Activated CD8-positive, alpha-beta T cell treated with anti-CD3 and anti-CD28 coated beads for 36 hours (primary cell): Measurements from ENCODE around the gene HEXA. TPM values are rescaled to one million over a fixed set of nuclear protein-coding genes. Genes with fewer than 3 reads are reported as not detected.
"Not testable (repeated sequence)": the region's sequence is repeated elsewhere in the genome, so short reads cannot be mapped to it uniquely, and the experiment has no call there.

Experiments used
- ATAC-seq: fragments of 200-7000 bp; cut with Tn5 transposase; one replicate; pipeline ENCODE4 v1.10.0; 2021; ENCODE audit warnings: mild to moderate bottlenecking, moderate library complexity
- CTCF ChIA-PET: fragments of 350-600 bp; sonication (Branson Sonifier 250); formaldehyde crosslinking; loops from one replicate; lab custom pipeline; 2021; ENCODE audit warnings: antibody characterized with exemption; lab: Charles Lee
- POLR2A ChIA-PET: fragments of 350-600 bp; sonication (Branson Sonifier 250); formaldehyde crosslinking; loops from one replicate; lab custom pipeline; 2021; ENCODE audit warnings: antibody characterized with exemption; lab: Charles Lee
- DNase-seq: peaks from one replicate; pipeline ENCODE4 v3.0.0-alpha.2; 2020
- H3K27ac Mint-ChIP-seq: one replicate; pipeline ENCODE4 v1.8.0; 2021; ENCODE audit warnings: mild to moderate bottlenecking, mixed read lengths
- H3K27me3 Mint-ChIP-seq: one replicate; pipeline ENCODE4 v1.8.0; 2021; ENCODE audit warnings: mixed read lengths
- H3K36me3 Mint-ChIP-seq: one replicate; pipeline ENCODE4 v1.8.0; 2021; ENCODE audit warnings: low read depth, mixed read lengths
- H3K4me1 Mint-ChIP-seq: one replicate; pipeline ENCODE4 v1.8.0; 2021; ENCODE audit warnings: low read depth, mixed read lengths
- H3K4me3 Mint-ChIP-seq: one replicate; pipeline ENCODE4 v1.8.0; 2021; ENCODE audit warnings: mild to moderate bottlenecking, moderate library complexity, mixed read lengths
- H3K9me3 Mint-ChIP-seq: one replicate; pipeline ENCODE4 v1.8.0; 2021; ENCODE audit warnings: mixed read lengths
- intact Hi-C: fragments of 100-400 bp; cut with micrococcal nuclease; formaldehyde crosslinking; loops from one replicate; pipeline ENCODE4 v1.10.0; 2022
- total RNA-seq, 2 experiments: library from RNA; stranded (reverse); gene quantifications; one replicate each; pipeline ENCODE4 v1.2.3, GENCODE V29; 2021
- TF ChIP-seq, protein P1 (sequence below): fragments of 200-600 bp; IDR thresholded peaks from one replicate; pipeline ENCODE4 v1.8.0; 2022; ENCODE audit warnings: antibody characterized with exemption, mild to moderate bottlenecking

HEXA gene
- total RNA-seq, 2 experiments from 2014 or later: 55.8 to 66.8 TPM

DNA sequence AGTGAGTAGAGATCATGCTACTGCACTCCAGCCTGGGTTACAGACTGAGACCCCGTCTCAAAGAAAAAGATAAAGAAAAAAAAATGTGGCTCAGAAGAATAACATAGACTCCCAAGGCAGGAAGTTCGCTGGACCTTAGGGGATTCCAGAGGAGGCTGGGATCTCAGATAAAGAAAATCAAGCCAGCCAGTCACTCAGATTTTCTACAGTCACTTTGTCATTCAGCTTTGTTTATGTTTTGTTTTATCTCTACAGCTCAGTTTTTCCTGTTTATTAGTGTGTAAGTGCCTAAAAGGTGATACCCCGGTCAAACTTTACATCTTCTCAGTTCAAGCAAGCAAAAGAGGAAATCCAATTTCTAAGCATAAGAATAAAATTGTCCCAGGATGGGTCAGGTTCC, 28.5 kb upstream of the HEXA start:
- H3K27ac Mint-ChIP-seq: no peak overlapping the region
- H3K27me3 Mint-ChIP-seq: peaks cover 18% of the 10 kb centered on the region
- H3K36me3 Mint-ChIP-seq: no peaks in the 10 kb centered on the region
- TF ChIP-seq, protein P1, sequence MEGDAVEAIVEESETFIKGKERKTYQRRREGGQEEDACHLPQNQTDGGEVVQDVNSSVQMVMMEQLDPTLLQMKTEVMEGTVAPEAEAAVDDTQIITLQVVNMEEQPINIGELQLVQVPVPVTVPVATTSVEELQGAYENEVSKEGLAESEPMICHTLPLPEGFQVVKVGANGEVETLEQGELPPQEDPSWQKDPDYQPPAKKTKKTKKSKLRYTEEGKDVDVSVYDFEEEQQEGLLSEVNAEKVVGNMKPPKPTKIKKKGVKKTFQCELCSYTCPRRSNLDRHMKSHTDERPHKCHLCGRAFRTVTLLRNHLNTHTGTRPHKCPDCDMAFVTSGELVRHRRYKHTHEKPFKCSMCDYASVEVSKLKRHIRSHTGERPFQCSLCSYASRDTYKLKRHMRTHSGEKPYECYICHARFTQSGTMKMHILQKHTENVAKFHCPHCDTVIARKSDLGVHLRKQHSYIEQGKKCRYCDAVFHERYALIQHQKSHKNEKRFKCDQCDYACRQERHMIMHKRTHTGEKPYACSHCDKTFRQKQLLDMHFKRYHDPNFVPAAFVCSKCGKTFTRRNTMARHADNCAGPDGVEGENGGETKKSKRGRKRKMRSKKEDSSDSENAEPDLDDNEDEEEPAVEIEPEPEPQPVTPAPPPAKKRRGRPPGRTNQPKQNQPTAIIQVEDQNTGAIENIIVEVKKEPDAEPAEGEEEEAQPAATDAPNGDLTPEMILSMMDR: no peak
- DNase-seq (no peak), ATAC-seq (no peak)
- ChIA-PET CTCF (interaction anchor here (1.0 to 1.3 kb wide), 2 partner anchors 14 to 92 kb away, joined by 3 to 4 read pairs; no protein-coding TSS in a partner anchor), POLR2A (no interaction called here)
- no peak overlapping the region for H3K4me3 Mint-ChIP-seq
- no peaks in the 10 kb centered on the region for H3K4me1 Mint-ChIP-seq
- H3K9me3 Mint-ChIP-seq: no peaks in the 10 kb centered on the region
- intact Hi-C loops: no loop called here

DNA sequence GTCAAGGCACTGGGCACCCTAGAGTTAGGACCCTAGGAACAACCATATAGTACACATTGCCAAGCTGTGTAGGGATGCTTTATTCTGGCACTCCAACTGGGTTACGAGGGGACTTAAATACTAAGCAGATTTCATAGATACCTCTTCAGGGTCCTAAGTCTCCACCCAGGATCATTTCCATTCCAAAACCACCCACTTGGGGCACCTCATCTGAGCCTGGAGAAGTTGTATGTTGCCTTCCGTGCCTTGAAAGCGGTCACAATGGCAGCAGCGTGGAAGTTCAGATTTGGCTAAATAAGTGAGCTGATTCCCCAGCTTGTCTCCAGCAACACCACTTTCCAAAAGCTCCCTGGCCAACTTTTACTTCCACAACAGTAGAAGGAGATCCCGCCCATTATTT, 26.9 kb upstream of the HEXA start:
- Mint-ChIP-seq H3K27me3 (peaks cover 17% of the 10 kb centered on the region), H3K27ac (no peak overlapping the region), H3K4me3 (no peak overlapping the region), H3K9me3 (no peaks in the 10 kb centered on the region), H3K4me1 (no peaks in the 10 kb centered on the region), H3K36me3 (no peaks in the 10 kb centered on the region)
- no peak for DNase-seq
- ATAC-seq: no peak
- CTCF ChIA-PET: no interaction called here
- intact Hi-C loops: no loop called here
- TF ChIP-seq, protein P1: no peak
- POLR2A ChIA-PET: no interaction called here

DNA sequence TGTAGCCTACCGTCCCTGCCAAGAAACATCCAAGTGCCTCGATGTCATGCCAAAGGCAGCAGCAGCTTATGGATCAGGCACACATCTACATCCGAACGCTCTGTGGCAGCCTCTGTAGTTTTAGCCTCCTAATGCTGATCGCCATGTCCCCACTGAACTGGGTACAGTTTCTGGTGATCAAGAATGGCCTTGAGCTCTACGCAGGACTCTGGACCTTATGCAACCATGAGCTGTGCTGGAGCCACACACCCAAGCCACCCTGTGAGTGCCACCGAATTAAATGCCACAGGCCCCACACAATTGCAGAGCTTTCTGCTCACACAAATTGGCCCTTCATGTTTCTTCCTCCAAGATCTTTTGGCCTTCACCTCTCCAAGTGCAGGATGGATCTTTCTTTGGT, 22.8 kb upstream of the HEXA start:
- ATAC-seq: no peak
- CTCF ChIA-PET: no interaction called here

DNA sequence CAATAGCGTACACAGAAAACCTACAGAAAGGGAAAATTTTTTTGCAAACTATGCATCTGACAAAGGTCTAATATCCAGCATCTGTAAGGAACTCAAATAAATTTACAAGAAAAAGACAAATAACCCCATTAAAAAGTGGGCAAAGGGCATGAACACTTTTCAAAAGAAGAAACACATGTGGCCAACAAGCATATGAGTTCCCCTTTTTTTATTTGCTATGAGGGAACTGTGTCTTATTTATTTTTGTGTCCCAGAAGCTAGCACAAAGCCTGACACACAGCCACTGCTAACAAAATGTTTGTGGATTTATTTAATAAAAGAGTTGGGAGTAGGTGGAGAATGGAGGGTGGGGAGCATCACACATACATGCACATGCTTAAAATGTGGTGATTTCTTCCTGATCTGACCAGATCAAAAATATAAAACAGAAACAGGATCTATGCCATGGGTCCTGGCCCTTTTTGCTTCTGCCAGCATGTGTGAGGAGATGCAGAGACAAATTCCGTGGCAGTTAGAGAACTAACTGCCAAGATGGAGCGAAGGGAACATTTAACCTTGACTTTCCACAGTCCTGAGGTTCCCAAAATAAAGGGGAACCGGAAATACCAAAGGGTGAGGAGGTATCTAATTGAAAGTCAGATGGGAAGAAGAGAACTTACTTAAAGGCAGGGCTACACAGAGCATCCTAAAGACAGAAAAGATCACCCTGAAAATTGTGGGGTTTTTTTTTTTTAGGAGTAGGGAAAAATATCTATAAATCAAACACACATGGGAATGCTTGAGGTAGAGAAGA, 22.2 kb upstream of the HEXA start, which contains the start of gene TMEM202:
TMEM202 (plus strand) TSS at position 510 of the 793 bp plus-strand sequence; CDS start at position 532, 22 bp downstream.
- H3K4me1 Mint-ChIP-seq: no peaks in the 10 kb centered on the region
- intact Hi-C loops: no loop called here
- H3K36me3 Mint-ChIP-seq: no peaks in the 10 kb centered on the region
- TF ChIP-seq, protein P1: no peak
- no peak for DNase-seq
- H3K27ac Mint-ChIP-seq: no peak within 1 kb of the TSS
- H3K27me3 Mint-ChIP-seq: peaks cover 11% of the 10 kb centered on the region
- no peak for ATAC-seq
- ChIA-PET CTCF (no interaction called here), POLR2A (no interaction called here)
- H3K4me3 Mint-ChIP-seq: no peak within 1 kb of the TSS
- H3K9me3 Mint-ChIP-seq: no peaks in the 10 kb centered on the region

More for the DNA sequence above, 22.8 kb upstream of the HEXA start:
- H3K27ac Mint-ChIP-seq: no peak overlapping the region
- H3K4me3 Mint-ChIP-seq: no peak overlapping the region
- no peaks in the 10 kb centered on the region for H3K9me3 Mint-ChIP-seq
- TF ChIP-seq, protein P1: no peak
- peaks cover 12% of the 10 kb centered on the region for H3K27me3 Mint-ChIP-seq
- H3K4me1 Mint-ChIP-seq: no peaks in the 10 kb centered on the region
- intact Hi-C loops: no loop called here
- no peaks in the 10 kb centered on the region for H3K36me3 Mint-ChIP-seq
- POLR2A ChIA-PET: no interaction called here
- no peak for DNase-seq

DNA sequence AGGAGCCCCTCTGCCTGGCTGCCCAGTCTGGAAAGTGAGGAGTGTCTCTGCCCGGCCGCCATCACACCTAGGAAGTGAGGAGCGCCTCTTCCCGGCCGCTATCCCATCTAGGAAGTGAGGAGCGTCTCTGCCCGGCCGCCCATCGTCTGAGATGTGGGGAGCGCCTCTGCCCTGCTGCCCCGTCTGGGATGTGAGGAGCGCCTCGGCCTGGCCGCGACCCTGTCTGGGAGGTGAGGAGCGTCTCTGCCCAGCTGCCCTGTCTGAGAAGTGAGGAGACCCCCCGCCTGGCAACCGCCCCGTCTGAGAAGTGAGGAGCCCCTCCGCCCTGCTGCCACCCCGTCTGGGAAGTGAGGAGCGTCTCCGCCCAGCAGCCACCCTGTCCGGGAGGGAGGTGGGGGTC, 20.5 kb upstream of the HEXA start:
- POLR2A ChIA-PET: not testable (repeated sequence)

More for the DNA sequence above, 20.5 kb upstream of the HEXA start:
- CTCF ChIA-PET, ATAC-seq, H3K27me3 Mint-ChIP-seq, H3K4me1 Mint-ChIP-seq, intact Hi-C loops, H3K9me3 Mint-ChIP-seq, H3K27ac Mint-ChIP-seq, H3K4me3 Mint-ChIP-seq, H3K36me3 Mint-ChIP-seq, DNase-seq: not testable (repeated sequence)
